ENCODE data around the gene ASTN2. TPM values are rescaled to one million over a fixed set of nuclear protein-coding genes. Genes with fewer than 3 reads are reported as not detected.
A peak's percentile ranks its signal among the peaks of the same experiment; 100 is the strongest.
"Not testable (repeated sequence)": the region's sequence is repeated elsewhere in the genome, so short reads cannot be mapped to it uniquely, and the experiment has no call there.

Gene ASTN2
- total RNA-seq, 1 donor from 2014 or later = 0.53 TPM

DNA sequence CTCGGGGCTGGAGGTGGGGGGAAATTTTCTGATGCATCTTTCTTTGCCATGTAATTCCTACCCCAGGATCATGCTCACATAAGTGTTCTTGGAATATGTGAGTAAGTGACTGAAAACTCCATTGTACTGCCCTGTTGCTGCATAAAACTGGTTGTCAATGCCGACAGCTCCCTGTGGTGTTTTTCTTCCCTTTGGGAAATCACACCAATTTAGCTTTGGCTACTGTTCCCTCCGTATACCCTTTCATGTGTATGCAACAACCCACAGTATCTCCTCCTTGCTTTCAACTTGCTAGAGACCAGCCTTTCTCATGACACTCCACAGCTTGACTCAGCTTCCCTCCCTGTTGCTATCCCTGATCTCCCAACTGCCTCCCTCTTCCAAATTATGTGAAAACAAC, 487.1 kb downstream of the ASTN2 start:
- DNase-seq (ENCODE audit: low read depth) (no peak), FAIRE-seq (peak; percentile 95)
- TF ChIP-seq, protein P1, sequence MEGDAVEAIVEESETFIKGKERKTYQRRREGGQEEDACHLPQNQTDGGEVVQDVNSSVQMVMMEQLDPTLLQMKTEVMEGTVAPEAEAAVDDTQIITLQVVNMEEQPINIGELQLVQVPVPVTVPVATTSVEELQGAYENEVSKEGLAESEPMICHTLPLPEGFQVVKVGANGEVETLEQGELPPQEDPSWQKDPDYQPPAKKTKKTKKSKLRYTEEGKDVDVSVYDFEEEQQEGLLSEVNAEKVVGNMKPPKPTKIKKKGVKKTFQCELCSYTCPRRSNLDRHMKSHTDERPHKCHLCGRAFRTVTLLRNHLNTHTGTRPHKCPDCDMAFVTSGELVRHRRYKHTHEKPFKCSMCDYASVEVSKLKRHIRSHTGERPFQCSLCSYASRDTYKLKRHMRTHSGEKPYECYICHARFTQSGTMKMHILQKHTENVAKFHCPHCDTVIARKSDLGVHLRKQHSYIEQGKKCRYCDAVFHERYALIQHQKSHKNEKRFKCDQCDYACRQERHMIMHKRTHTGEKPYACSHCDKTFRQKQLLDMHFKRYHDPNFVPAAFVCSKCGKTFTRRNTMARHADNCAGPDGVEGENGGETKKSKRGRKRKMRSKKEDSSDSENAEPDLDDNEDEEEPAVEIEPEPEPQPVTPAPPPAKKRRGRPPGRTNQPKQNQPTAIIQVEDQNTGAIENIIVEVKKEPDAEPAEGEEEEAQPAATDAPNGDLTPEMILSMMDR (IDR thresholded peaks at IDR 0.05; ENCODE audit: insufficient read depth, low read length, severe bottlenecking) = no peak
- H3K4me3 ChIP-seq (ENCODE audit: low read depth, low read length) = no peak overlapping the region
- H3K36me3 ChIP-seq (ENCODE audit: control insufficient read depth, insufficient read depth, low read length) = no peaks in the 10 kb centered on the region
- H3K27me3 ChIP-seq (ENCODE audit: control insufficient read depth, insufficient read depth, low read length) = no peaks in the 10 kb centered on the region

GRCh38 chr9:116925121-116925520, 489.7 kb downstream of the ASTN2 start:
- TF ChIP-seq, protein P1 (IDR thresholded peaks at IDR 0.05; ENCODE audit: insufficient read depth, low read length, severe bottlenecking) = no peak
- FAIRE-seq = no peak
- Histone ChIP-seq H3K4me3 (ENCODE audit: low read depth, low read length) (no peak overlapping the region), H3K36me3 (ENCODE audit: control insufficient read depth, insufficient read depth, low read length) (no peaks in the 10 kb centered on the region), H3K27me3 (ENCODE audit: control insufficient read depth, insufficient read depth, low read length) (no peaks in the 10 kb centered on the region)
- no peak for DNase-seq (ENCODE audit: low read depth)

- no peak for DNase-seq (ENCODE audit: low read depth)
- H3K36me3 ChIP-seq (ENCODE audit: control insufficient read depth, insufficient read depth, low read length) = no peaks in the 10 kb centered on the region
- TF ChIP-seq, protein P1 (IDR thresholded peaks at IDR 0.05; ENCODE audit: insufficient read depth, low read length, severe bottlenecking) = no peak
- H3K4me3 ChIP-seq (ENCODE audit: low read depth, low read length) = no peak overlapping the region
- no peaks in the 10 kb centered on the region for H3K27me3 ChIP-seq (ENCODE audit: control insufficient read depth, insufficient read depth, low read length)
- no peak for FAIRE-seq
These were observed 490.3 kb downstream of the ASTN2 start for GRCh38 chr9:116924462-116925110.

- not testable (repeated sequence) for H3K36me3 ChIP-seq (ENCODE audit: control insufficient read depth, insufficient read depth, low read length); DNase-seq (ENCODE audit: low read depth); H3K27me3 ChIP-seq (ENCODE audit: control insufficient read depth, insufficient read depth, low read length); FAIRE-seq; H3K4me3 ChIP-seq (ENCODE audit: low read depth, low read length)
These were observed 496.9 kb downstream of the ASTN2 start for GRCh38 chr9:116917895-116918508.

- no peak overlapping the region for H3K4me3 ChIP-seq (ENCODE audit: low read depth, low read length)
- FAIRE-seq (no peak), DNase-seq (ENCODE audit: low read depth) (no peak)
- H3K36me3 ChIP-seq (ENCODE audit: control insufficient read depth, insufficient read depth, low read length) = no peaks in the 10 kb centered on the region
- TF ChIP-seq, protein P1 (IDR thresholded peaks at IDR 0.05; ENCODE audit: insufficient read depth, low read length, severe bottlenecking) = no peak
- no peaks in the 10 kb centered on the region for H3K27me3 ChIP-seq (ENCODE audit: control insufficient read depth, insufficient read depth, low read length)
These were observed 501.3 kb downstream of the ASTN2 start for GRCh38 chr9:116913536-116913935.

- no peak for FAIRE-seq
- no peaks in the 10 kb centered on the region for H3K36me3 ChIP-seq (ENCODE audit: control insufficient read depth, insufficient read depth, low read length)
- no peak overlapping the region for H3K4me3 ChIP-seq (ENCODE audit: low read depth, low read length)
- TF ChIP-seq, protein P1 (IDR thresholded peaks at IDR 0.05; ENCODE audit: insufficient read depth, low read length, severe bottlenecking) = no peak
- DNase-seq (ENCODE audit: low read depth) = no peak
- no peaks in the 10 kb centered on the region for H3K27me3 ChIP-seq (ENCODE audit: control insufficient read depth, insufficient read depth, low read length)
These were observed 504.7 kb downstream of the ASTN2 start for GRCh38 chr9:116910201-116910600.

Measured in bronchial epithelial cell (primary cell).